IMR-90 (cell line): ENCODE results near the gene RHBDL3. TPM values are rescaled to one million over a fixed set of nuclear protein-coding genes. Genes with fewer than 3 reads are reported as not detected.

Experiments
- ATAC-seq: fragments of 200-7000 bp; cut with Tn5 transposase; 2 replicates; pipeline ENCODE4 v1.9.1; 2020; ENCODE audit warnings: low read depth, mild to moderate bottlenecking, moderate library complexity
- BruUV-seq: library from RNA; stranded (reverse); fragments of 400-500 nt; replicated peaks from 2 replicates; lab custom pipeline; 2021; lab: Mats Ljungman, UMichigan
- CTCF ChIA-PET: fragments of 300-600 bp; formaldehyde crosslinking; extraction: SDS; loops from one replicate; lab custom pipeline; 2021; ENCODE audit warnings: antibody characterized with exemption; lab: Yijun Ruan, JAX
- POLR2A ChIA-PET: fragments of 300-600 bp; sonication (Branson Sonifier 250); formaldehyde crosslinking; loops from one replicate; lab custom pipeline; 2022; ENCODE audit warnings: antibody characterized with exemption; ENCODE audit not compliant: unreplicated experiment; lab: Charles Lee
- DNase-seq: peaks from one replicate; pipeline ENCODE4 v3.0.0; 2013
- H2AFZ ChIP-seq: replicated peaks from 2 replicates; pipeline ENCODE3; 2013; ENCODE audit warnings: low read length, mild to moderate bottlenecking; ENCODE audit not compliant: poor library complexity
- H2AK5ac ChIP-seq: 2 replicates; pipeline ENCODE4 v1.6.1; 2013; ENCODE audit warnings: low read depth, low read length, inconsistent platforms
- H2AK9ac ChIP-seq: replicated peaks from 2 replicates; pipeline ENCODE3; 2013; ENCODE audit warnings: mild to moderate bottlenecking, low read depth, low read length, moderate library complexity; ENCODE audit not compliant: poor library complexity
- H2BK120ac ChIP-seq: 2 replicates; pipeline ENCODE4 v1.6.1; 2013; ENCODE audit warnings: low read depth, low read length, inconsistent platforms
- H2BK15ac ChIP-seq: 3 replicates; pipeline ENCODE4 v1.6.1; 2013; ENCODE audit warnings: low read depth, low read length, inconsistent platforms
- H2BK20ac ChIP-seq: 2 replicates; pipeline ENCODE4 v1.6.1; 2013; ENCODE audit warnings: low read depth, mild to moderate bottlenecking, inconsistent platforms, low read length, moderate library complexity
- H2BK5ac ChIP-seq: 2 replicates; pipeline ENCODE4 v1.6.1; 2013; ENCODE audit warnings: mild to moderate bottlenecking, low read depth, low read length, inconsistent platforms; ENCODE audit not compliant: poor library complexity, severe bottlenecking
- H3K14ac ChIP-seq: replicated peaks from 2 replicates; pipeline ENCODE4 v1.6.1; 2013; ENCODE audit warnings: low read depth, low read length, inconsistent platforms
- H3K18ac ChIP-seq: 2 replicates; pipeline ENCODE4 v1.6.1; 2013; ENCODE audit warnings: low read depth, low read length, control low read depth
- H3K23ac ChIP-seq: 2 replicates; pipeline ENCODE4 v1.6.1; 2013; ENCODE audit warnings: low read depth, low read length, inconsistent platforms
- H3K27ac ChIP-seq: 2 replicates; pipeline ENCODE4 v1.5.1; 2013; ENCODE audit warnings: mild to moderate bottlenecking, control low read depth, low read length; ENCODE audit not compliant: insufficient read depth
- H3K27me3 ChIP-seq: 2 replicates; pipeline ENCODE4 v1.6.1; 2013; ENCODE audit warnings: low read length; ENCODE audit not compliant: control insufficient read depth, insufficient read depth
- H3K36me3 ChIP-seq: 2 replicates; pipeline ENCODE4 v1.6.1; 2013; ENCODE audit warnings: low read length, mixed read lengths; ENCODE audit not compliant: control insufficient read depth, insufficient read depth
- H3K4ac ChIP-seq: 2 replicates; pipeline ENCODE4 v1.6.1; 2013; ENCODE audit warnings: low read depth, low read length, inconsistent platforms
- H3K4me1 ChIP-seq: 2 replicates; pipeline ENCODE4 v1.6.1; 2013; ENCODE audit warnings: low read length, mixed read lengths; ENCODE audit not compliant: control insufficient read depth, insufficient read depth
- H3K4me2 ChIP-seq: 2 replicates; pipeline ENCODE4 v1.6.1; 2013; ENCODE audit warnings: low read depth, mild to moderate bottlenecking, control low read depth, low read length, moderate library complexity
- H3K4me3 ChIP-seq: 2 replicates; pipeline ENCODE4 v1.5.1; 2013; ENCODE audit warnings: low read depth, mild to moderate bottlenecking, control low read depth, low read length, moderate library complexity; ENCODE audit not compliant: insufficient read depth
- H3K56ac ChIP-seq: 2 replicates; pipeline ENCODE4 v1.6.1; 2013; ENCODE audit warnings: low read length, inconsistent platforms; ENCODE audit not compliant: insufficient read depth; ENCODE audit errors: extremely low read depth
- H3K79me1 ChIP-seq, 2 experiments: 2 replicates each; pipeline ENCODE4 v1.6.1; 2013; ENCODE audit warnings: low read length in 2 of 2, inconsistent platforms in 1 of 2, low read depth in 1 of 2
- H3K9ac ChIP-seq: 2 replicates; pipeline ENCODE4 v1.6.1; 2013; ENCODE audit warnings: low read depth, low read length, control low read depth
- H3K9me1 ChIP-seq: 2 replicates; pipeline ENCODE4 v1.6.1; 2013; ENCODE audit warnings: low read length, inconsistent platforms; ENCODE audit not compliant: insufficient read depth
- H3K9me3 ChIP-seq: 2 replicates; pipeline ENCODE4 v1.6.1; 2013; ENCODE audit warnings: low read length; ENCODE audit not compliant: control insufficient read depth, insufficient read depth
- H4K20me1 ChIP-seq: 2 replicates; pipeline ENCODE4 v1.6.1; 2013; ENCODE audit warnings: low read length, inconsistent platforms; ENCODE audit not compliant: insufficient read depth
- H4K5ac ChIP-seq: 2 replicates; pipeline ENCODE4 v1.6.1; 2013; ENCODE audit warnings: mild to moderate bottlenecking, low read depth, low read length, control low read depth
- H4K8ac ChIP-seq, 2 experiments: 2 replicates each; pipeline ENCODE4 v1.6.1; 2013; ENCODE audit warnings: low read depth in 2 of 2, low read length in 2 of 2, control low read depth in 1 of 2, inconsistent platforms in 1 of 2
- H4K91ac ChIP-seq: 2 replicates; pipeline ENCODE4 v1.6.1; 2013; ENCODE audit warnings: low read depth, low read length, inconsistent platforms; ENCODE audit not compliant: insufficient read depth
- CHD1 ChIP-seq: IDR thresholded peaks from 2 replicates; pipeline ENCODE4 v1.6.1; 2012; ENCODE audit warnings: low read depth, low read length, improper control_type of control experiment
- CTCF ChIP-seq: conservative IDR thresholded peaks from 2 replicates; pipeline ENCODE4 v1.5.1; 2012; ENCODE audit warnings: mild to moderate bottlenecking, low read depth, low read length, improper control_type of control experiment
- FOS ChIP-seq: fragments of 150-350 bp; IDR thresholded peaks from 2 replicates; pipeline ENCODE4 v1.6.1; 2016; ENCODE audit warnings: low read depth, low read length
- MAZ ChIP-seq: IDR thresholded peaks from 2 replicates; pipeline ENCODE4 v1.6.1; 2012; ENCODE audit warnings: low read depth, mild to moderate bottlenecking, low read length, improper control_type of control experiment, moderate library complexity, borderline replicate concordance
- MXI1 ChIP-seq: IDR thresholded peaks from 2 replicates; pipeline ENCODE4 v1.6.1; 2012; ENCODE audit warnings: low read depth, mild to moderate bottlenecking, low read length, moderate library complexity, borderline replicate concordance
- POLR2A ChIP-seq: IDR thresholded peaks from 2 replicates; pipeline ENCODE4 v1.6.1; 2012; ENCODE audit warnings: mild to moderate bottlenecking, low read depth, low read length
- RAD21 ChIP-seq: IDR thresholded peaks from 2 replicates; pipeline ENCODE4 v1.6.1; 2012; ENCODE audit warnings: low read length, improper control_type of control experiment
- RCOR1 ChIP-seq: IDR thresholded peaks from 2 replicates; pipeline ENCODE4 v1.6.1; 2012; ENCODE audit warnings: mild to moderate bottlenecking, low read length, improper control_type of control experiment; ENCODE audit not compliant: insufficient replicate concordance
- SMC3 ChIP-seq: fragments of 150-350 bp; IDR thresholded peaks from 2 replicates; pipeline ENCODE4 v1.6.1; 2016; ENCODE audit warnings: low read depth, mild to moderate bottlenecking, antibody characterized with exemption, low read length, moderate library complexity
- USF2 ChIP-seq: fragments of 150-350 bp; IDR thresholded peaks from 2 replicates; pipeline ENCODE4 v1.6.1; 2017; ENCODE audit warnings: mild to moderate bottlenecking, antibody characterized with exemption, low read length, low read depth
- WGBS, 2 experiments: methylation state at CpG; one replicate each; pipeline versions ENCODE4 v1.1.5 to v1.1.7; 2013; ENCODE audit warnings: missing lambda C conversion rate in 2 of 2; ENCODE audit not compliant: insufficient read length in 1 of 2; ENCODE audit errors: extremely low coverage in 2 of 2; 5-methylcytosine and 5-hydroxymethylcytosine counted together
- dilution Hi-C: fragments of 300-500 bp; cut with HindIII; formaldehyde crosslinking; loops from one replicate; pipeline ENCODE4 v1.14.3; 2018; ENCODE audit warnings: low sequenced_read_pairs; ENCODE audit not compliant: unreplicated experiment
- in situ Hi-C: fragments of 300-500 bp; cut with MboI; formaldehyde crosslinking; loops from 3 replicates; pipeline ENCODE4 v1.14.3; 2019; ENCODE audit warnings: low sequenced_read_pairs, inconsistent platforms, mixed read lengths
- intact Hi-C: fragments of 100-400 bp; cut with micrococcal nuclease; formaldehyde crosslinking; loops from 2 replicates; pipeline ENCODE4 v1.10.0; 2022
- polyA plus RNA-seq, 3 experiments: library from polyadenylated mRNA; depleted of rRNA; stranded (reverse); fragments of >200 nt; gene quantifications; 2 replicates each; pipeline ENCODE4 v1.2.3, GENCODE V29; 2012; ENCODE audit warnings: low replicate concordance in 1 of 3
- total RNA-seq: library from RNA; depleted of rRNA; stranded (reverse); fragments of >200 nt; gene quantifications from 2 replicates; pipeline ENCODE4 v1.2.3, GENCODE V29; 2012
- TF ChIP-seq, protein P1 (sequence below): fragments of 150-350 bp; IDR thresholded peaks from 2 replicates; pipeline ENCODE4 v1.6.1; 2016; ENCODE audit warnings: low read depth, mild to moderate bottlenecking, low read length, moderate library complexity, borderline replicate concordance

RHBDL3 gene
- total and polyA plus RNA-seq, 2 of the 4 experiments (the other 2 are of a cell fraction), result 0.09 to 0.18 TPM

DNA sequence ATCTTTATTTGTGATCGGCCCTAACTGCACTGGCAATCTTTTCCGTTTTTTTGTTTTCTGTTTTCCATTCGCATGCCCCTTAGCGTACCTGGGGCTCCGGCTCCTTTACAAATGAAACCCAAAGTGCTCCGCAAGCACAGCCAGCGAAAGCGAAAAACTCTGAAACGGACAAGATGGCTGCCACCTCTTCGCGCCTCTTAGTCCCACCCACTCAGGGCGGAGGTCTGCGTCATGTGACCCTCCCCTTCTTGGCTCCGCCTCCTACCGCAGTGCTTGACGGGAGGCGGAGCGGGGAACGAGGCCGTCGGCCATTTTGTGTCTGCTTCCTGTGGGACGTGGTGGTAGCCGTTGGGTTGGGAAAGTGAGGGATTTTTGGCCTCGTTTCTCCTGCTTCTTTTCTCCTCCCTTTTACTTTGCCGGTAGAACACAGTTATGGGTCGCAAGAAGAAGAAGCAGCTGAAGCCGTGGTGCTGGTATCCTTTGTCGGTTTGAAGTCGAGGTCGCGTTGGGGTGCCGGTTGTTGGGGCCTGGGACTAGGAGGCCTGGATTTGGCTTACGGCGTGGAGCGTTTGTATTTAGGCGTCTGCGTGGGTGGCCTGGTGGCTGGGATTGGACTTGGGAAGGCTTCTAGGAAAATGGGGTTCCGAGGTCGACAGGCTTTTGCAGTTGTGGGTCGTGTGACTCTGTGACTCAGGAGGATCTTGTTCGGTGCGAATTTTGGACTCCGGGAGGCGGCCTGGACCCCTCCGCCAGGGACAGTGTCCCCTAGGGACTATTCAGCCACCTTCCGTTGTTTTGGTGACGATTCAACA lies 84.4 kb downstream of the RHBDL3 start, which contains the start of gene ZNF207:
Gene ZNF207, plus strand, starts transcription at position 304 of the 812 bp plus-strand sequence. Its CDS starts 129 bp downstream, at position 433.
- intact Hi-C loops, result no loop called here
- Histone ChIP-seq H3K79me1 (peaks cover 8 to 24% of the 10 kb centered on the region in 2 experiments), H3K18ac (peak within 1 kb of the TSS; percentile 83), H3K4me1 (peaks cover 3% of the 10 kb centered on the region), H3K4me2 (peak within 1 kb of the TSS; percentile 94), H3K27me3 (no peaks in the 10 kb centered on the region), H3K56ac (peak within 1 kb of the TSS; percentile 99), H3K14ac (peak within 1 kb of the TSS; percentile 100), H2AFZ (peak within 1 kb of the TSS; percentile 90), H2BK120ac (peak within 1 kb of the TSS; percentile 7; the same call in 1 of the 2 replicates), H4K5ac (peak within 1 kb of the TSS; percentile 92), H3K36me3 (peaks cover 13% of the 10 kb centered on the region), H4K8ac (peak within 1 kb of the TSS; percentile 44 to 99), H3K27ac (peak within 1 kb of the TSS; percentile 94), H3K4ac (peak within 1 kb of the TSS; percentile 95), H2BK5ac (peak within 1 kb of the TSS; percentile 93), H3K9me1 (peaks cover 3% of the 10 kb centered on the region; the same call in 1 of the 2 replicates), H2AK9ac (peak within 1 kb of the TSS; percentile 100), H3K4me3 (peak within 1 kb of the TSS; percentile 78), H4K20me1 (peaks cover 50% of the 10 kb centered on the region), H2BK20ac (no peak within 1 kb of the TSS), H3K9me3 (no peaks in the 10 kb centered on the region), H3K9ac (peak within 1 kb of the TSS; percentile 98), H2AK5ac (peak within 1 kb of the TSS; percentile 99), H4K91ac (peak within 1 kb of the TSS; percentile 96), H3K23ac (peak within 1 kb of the TSS; percentile 96), H2BK15ac (no peak within 1 kb of the TSS)
- TF ChIP-seq RCOR1 (no peak), CHD1 (peak; percentile 9; the same call in 1 of the 2 replicates), RAD21 (no peak), POLR2A (peak; percentile 96), FOS (no peak), MAZ (peak; percentile 35; the same call in 1 of the 2 replicates), CTCF (no peak), MXI1 (peak; percentile 20; the same call in 1 of the 2 replicates), SMC3 (no peak), USF2 (peak; percentile 98)
- TF ChIP-seq, protein P1, sequence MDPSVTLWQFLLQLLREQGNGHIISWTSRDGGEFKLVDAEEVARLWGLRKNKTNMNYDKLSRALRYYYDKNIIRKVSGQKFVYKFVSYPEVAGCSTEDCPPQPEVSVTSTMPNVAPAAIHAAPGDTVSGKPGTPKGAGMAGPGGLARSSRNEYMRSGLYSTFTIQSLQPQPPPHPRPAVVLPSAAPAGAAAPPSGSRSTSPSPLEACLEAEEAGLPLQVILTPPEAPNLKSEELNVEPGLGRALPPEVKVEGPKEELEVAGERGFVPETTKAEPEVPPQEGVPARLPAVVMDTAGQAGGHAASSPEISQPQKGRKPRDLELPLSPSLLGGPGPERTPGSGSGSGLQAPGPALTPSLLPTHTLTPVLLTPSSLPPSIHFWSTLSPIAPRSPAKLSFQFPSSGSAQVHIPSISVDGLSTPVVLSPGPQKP, result no peak
- dilution Hi-C loops, result no loop called here
- ChIA-PET CTCF (no interaction called here), POLR2A (no interaction called here)
- BruUV-seq, result TSS peak; percentile 93
- DNase-seq (peak; percentile 97), ATAC-seq (peak; percentile 99)
- 2% methylated on average over 10 of the region's 47 CpGs; no CpG with 5 or more reads in 1 of the 2 experiments for WGBS, 2 experiments
- in situ Hi-C loops, result no loop called here
